SU-DHL-6 (cell line): ENCODE data around the gene FSIP1.

Experiments used
- H2AFZ ChIP-seq: fragments of 200-600 bp; sonication (generic); 2 replicates; pipeline ENCODE4 v1.6.1; 2014; ENCODE audit warnings: low read depth, mild to moderate bottlenecking, moderate library complexity, mixed read lengths, antibody characterized with exemption, low read length; ENCODE audit not compliant: severe bottlenecking
- H3F3A ChIP-seq: fragments of 200-600 bp; shearing (Covaris generic); 2 replicates; pipeline ENCODE4 v1.6.0; 2016; ENCODE audit warnings: antibody characterized with exemption, mild to moderate bottlenecking; ENCODE audit not compliant: insufficient read depth
- H3K27ac ChIP-seq: fragments of 200-600 bp; sonication (generic); 2 replicates; pipeline ENCODE4 v1.5.1; 2016; ENCODE audit warnings: low read depth, mild to moderate bottlenecking, low read length, moderate library complexity, mixed read lengths
- H3K27me3 ChIP-seq: fragments of 200-600 bp; sonication (generic), shearing (Covaris generic); 2 replicates; pipeline ENCODE4 v1.6.0; 2014; ENCODE audit warnings: mild to moderate bottlenecking, low read length
- H3K36me3 ChIP-seq: fragments of 200-600 bp; sonication (generic); 2 replicates; pipeline ENCODE4 v1.6.1; 2014; ENCODE audit warnings: mild to moderate bottlenecking, low read length, mixed read lengths
- H3K4me2 ChIP-seq: fragments of 300-600, 200-600 bp; shearing (Covaris generic), sonication (generic); 2 replicates; pipeline ENCODE4 v1.6.0; 2014; ENCODE audit warnings: low read length, low read depth, mild to moderate bottlenecking; ENCODE audit not compliant: poor library complexity, severe bottlenecking
- H3K4me3 ChIP-seq: fragments of 200-600 bp; sonication (generic); 2 replicates; pipeline ENCODE4 v1.5.1; 2014; ENCODE audit warnings: antibody characterized with exemption, low read length, mild to moderate bottlenecking, mixed read lengths; ENCODE audit not compliant: insufficient read depth, poor library complexity, severe bottlenecking
- H3K79me2 ChIP-seq: fragments of 200-600 bp; sonication (generic); 2 replicates; pipeline ENCODE4 v1.6.1; 2014; ENCODE audit warnings: mild to moderate bottlenecking, low read length, moderate library complexity; ENCODE audit not compliant: insufficient read depth
- H3K9ac ChIP-seq: fragments of 200-600 bp; sonication (generic); 2 replicates; pipeline ENCODE4 v1.7.0; 2014; ENCODE audit warnings: mild to moderate bottlenecking, low read length
- H3K9me2 ChIP-seq: fragments of 200-600 bp; sonication (generic); replicated peaks from 2 replicates; pipeline ENCODE4 v1.6.1; 2014; ENCODE audit warnings: low read length; ENCODE audit not compliant: insufficient read depth
- H3K9me3 ChIP-seq: fragments of 200-600 bp; sonication (generic); 2 replicates; pipeline ENCODE4 v1.6.1; 2014; ENCODE audit warnings: low read length, mixed read lengths; ENCODE audit not compliant: insufficient read depth
- H4K20me1 ChIP-seq: fragments of 200-600 bp; sonication (generic); 2 replicates; pipeline ENCODE4 v1.6.1; 2014; ENCODE audit warnings: low read depth, mild to moderate bottlenecking, antibody characterized with exemption, low read length, moderate library complexity, mixed read lengths
- CTCF ChIP-seq: fragments of 200-600 bp; sonication (generic); IDR thresholded peaks from one replicate; pipeline ENCODE4 v1.5.1; 2017; ENCODE audit warnings: antibody characterized with exemption, mild to moderate bottlenecking, low read length, moderate library complexity; ENCODE audit not compliant: insufficient read depth, poor library complexity, severe bottlenecking
- EZH2phosphoT487 ChIP-seq: fragments of 200-600 bp; sonication (generic), shearing (Covaris generic); conservative IDR thresholded peaks from 2 replicates; pipeline ENCODE4 v1.6.1; 2018; ENCODE audit warnings: mild to moderate bottlenecking, antibody characterized with exemption, low read length, moderate library complexity, mixed read lengths

FSIP1 gene

GRCh38 chr15:39700375-39700700 is 82.3 kb downstream of the FSIP1 start:
- Histone ChIP-seq H2AFZ (no peak overlapping the region), H3K4me2 (no peak overlapping the region), H3K36me3 (no peaks in the 10 kb centered on the region), H3F3A (no peaks in the 10 kb centered on the region), H3K27me3 (no peaks in the 10 kb centered on the region), H3K9me2 (no peaks in the 10 kb centered on the region), H3K9ac (no peak overlapping the region), H3K27ac (no peak overlapping the region), H3K79me2 (no peaks in the 10 kb centered on the region), H3K4me3 (no peak overlapping the region), H3K9me3 (no peaks in the 10 kb centered on the region), H4K20me1 (no peaks in the 10 kb centered on the region)
- TF ChIP-seq EZH2phosphoT487 (no peak), CTCF (no peak)

GRCh38 chr15:39699516-39700374 is 82.9 kb downstream of the FSIP1 start:
- TF ChIP-seq CTCF (no peak), EZH2phosphoT487 (no peak)
- no peaks in the 10 kb centered on the region for H3K27me3 ChIP-seq
- no peak overlapping the region for H3K4me2 ChIP-seq
- no peaks in the 10 kb centered on the region for H4K20me1 ChIP-seq
- H3K4me3 ChIP-seq, result no peak overlapping the region
- H3K79me2 ChIP-seq, result no peaks in the 10 kb centered on the region
- no peaks in the 10 kb centered on the region for H3K9me3 ChIP-seq
- H3K27ac ChIP-seq, result no peak overlapping the region
- H3K9me2 ChIP-seq, result no peaks in the 10 kb centered on the region
- no peaks in the 10 kb centered on the region for H3F3A ChIP-seq
- H2AFZ ChIP-seq, result no peak overlapping the region
- no peaks in the 10 kb centered on the region for H3K36me3 ChIP-seq
- H3K9ac ChIP-seq, result no peak overlapping the region

GRCh38 chr15:39698444-39699390 is 83.9 kb downstream of the FSIP1 start:
- H3F3A ChIP-seq, result no peaks in the 10 kb centered on the region
- no peak overlapping the region for H3K27ac ChIP-seq
- no peaks in the 10 kb centered on the region for H3K27me3 ChIP-seq
- no peaks in the 10 kb centered on the region for H3K36me3 ChIP-seq
- H2AFZ ChIP-seq, result no peak overlapping the region
- H3K9ac ChIP-seq, result no peak overlapping the region
- H3K9me3 ChIP-seq, result no peaks in the 10 kb centered on the region
- H3K79me2 ChIP-seq, result no peaks in the 10 kb centered on the region
- H3K9me2 ChIP-seq, result no peaks in the 10 kb centered on the region
- no peaks in the 10 kb centered on the region for H4K20me1 ChIP-seq
- no peak overlapping the region for H3K4me3 ChIP-seq
- H3K4me2 ChIP-seq, result no peak overlapping the region
- TF ChIP-seq CTCF (no peak), EZH2phosphoT487 (no peak)
